K562 (cell line): ENCODE results near the gene SPINK4. TPM values are rescaled to one million over a fixed set of nuclear protein-coding genes. Genes with fewer than 3 reads are reported as not detected.

ENCODE experiments used
- DACH1 ChIP-seq: fragments of 450-650 bp; IDR thresholded peaks from 2 replicates; pipeline ENCODE4 v1.6.1; 2018; ENCODE audit not compliant: partially characterized antibody
- HDAC8 ChIP-seq: fragments of 450-650 bp; IDR thresholded peaks from 2 replicates; pipeline ENCODE4 v1.6.1; 2016; ENCODE audit warnings: mild to moderate bottlenecking, missing genetic modification characterization, moderate library complexity, missing compliant biosample characterization
- JUNB ChIP-seq: fragments of 450-650 bp; formaldehyde crosslinking; conservative IDR thresholded peaks from 2 replicates; pipeline ENCODE4 v1.4.0; 2020; ENCODE audit warnings: mild to moderate bottlenecking
- KLF10 ChIP-seq: fragments of 250-450 bp; sonication (Bioruptor Pico); IDR thresholded peaks from 2 replicates; pipeline ENCODE4 v1.6.1; 2021; ENCODE audit warnings: matching md5 sums
- POLR2H ChIP-seq: IDR thresholded peaks from 2 replicates; pipeline ENCODE4 v1.6.1; 2016; ENCODE audit warnings: missing genetic modification characterization, low read depth, mild to moderate bottlenecking, control low read depth, missing compliant biosample characterization, moderate library complexity
- POLR3A ChIP-seq: IDR thresholded peaks from 2 replicates; pipeline ENCODE4 v1.6.1; 2011; ENCODE audit warnings: borderline replicate concordance, mild to moderate bottlenecking, moderate library complexity; ENCODE audit not compliant: insufficient read length, insufficient read depth; ENCODE audit errors: extremely low read depth
- PTRF ChIP-seq: fragments of 450-650 bp; IDR thresholded peaks from 2 replicates; pipeline ENCODE4 v1.6.1; 2016; ENCODE audit warnings: mild to moderate bottlenecking, missing genetic modification characterization, missing compliant biosample characterization
- PURB ChIP-seq: sonication (generic); formaldehyde crosslinking; IDR thresholded peaks from 2 replicates; pipeline ENCODE4 v1.9.0; 2021; ENCODE audit warnings: low read depth, mild to moderate bottlenecking, missing genetic modification reagents
- PYGO2 ChIP-seq: fragments of 450-650 bp; IDR thresholded peaks from 2 replicates; pipeline ENCODE4 v1.6.1; 2016; ENCODE audit warnings: mild to moderate bottlenecking, missing genetic modification characterization, moderate library complexity, missing compliant biosample characterization
- RBM34 ChIP-seq: fragments of 200-400 bp; formaldehyde crosslinking; IDR thresholded peaks from 2 replicates; pipeline ENCODE4 v1.6.1; 2018; ENCODE audit warnings: low read length, borderline replicate concordance; ENCODE audit not compliant: insufficient read depth
- SMAD4 ChIP-seq: fragments of 250-450 bp; sonication (Bioruptor Pico); conservative IDR thresholded peaks from 2 replicates; pipeline ENCODE4 v1.8.0; 2021; ENCODE audit warnings: inconsistent platforms, mild to moderate bottlenecking, moderate library complexity
- ZNF140 ChIP-seq: fragments of 250-450 bp; sonication (Bioruptor Pico); IDR thresholded peaks from 2 replicates; pipeline ENCODE4 v1.8.0; 2021; ENCODE audit warnings: moderate library complexity, mild to moderate bottlenecking, inconsistent platforms
- ZNF57 ChIP-seq: fragments of 450-650 bp; formaldehyde crosslinking; IDR thresholded peaks from 2 replicates; pipeline ENCODE4 v1.4.0; 2020; ENCODE audit warnings: mild to moderate bottlenecking, moderate library complexity
- ZNF696 ChIP-seq: fragments of 250-450 bp; sonication (Bioruptor Pico); conservative IDR thresholded peaks from 2 replicates; pipeline ENCODE4 v1.4.0; 2020; ENCODE audit warnings: mild to moderate bottlenecking, moderate library complexity
- polyA plus RNA-seq, 8 experiments: library from polyadenylated mRNA; depleted of rRNA in 4 of 8; stranded (reverse) in 5 of 8; unstranded in 3 of 8; fragments of >200 nt; fragmentation: Nextera tagmentation in 2 of 8; fragmentation: Illumina TruSeq in 1 of 8; extraction: Ambion mirVana in 2 of 8; extraction: Trizol in 1 of 8; gene quantifications; 2 replicates each; pipeline versions ENCODE4 v1.2.1 to v1.2.3, GENCODE V29; 2011 to 2014; ENCODE audit warnings: inconsistent platforms in 1 of 8, missing spikeins in 1 of 8
- total RNA-seq, 7 experiments: library from RNA; depleted of rRNA in 6 of 7; stranded (reverse); fragments of >200 nt in 6 of 7; fragmentation: Illumina TruSeq in 2 of 7; extraction: Trizol in 2 of 7; gene quantifications; 2 replicates each; pipeline versions ENCODE4 v1.2.1 to v1.2.3, GENCODE V29; 2011 to 2021; ENCODE audit warnings: low replicate concordance in 1 of 7
- TF ChIP-seq, protein P1 (sequence below): IDR thresholded peaks from 2 replicates; pipeline ENCODE4 v1.6.1; 2011; ENCODE audit not compliant: insufficient read length; ENCODE audit errors: extremely low read depth
- TF ChIP-seq, protein P2 (sequence below): fragments of 250-450 bp; sonication (Bioruptor Pico); IDR thresholded peaks from 2 replicates; pipeline ENCODE4 v1.4.0; 2020; ENCODE audit warnings: borderline replicate concordance
- TF ChIP-seq, protein P3 (sequence below): sonication (generic); formaldehyde crosslinking; IDR thresholded peaks from 2 replicates; pipeline ENCODE4 v1.9.0; 2022; ENCODE audit warnings: mild to moderate bottlenecking, missing genetic modification reagents
- TF ChIP-seq, protein P4 (sequence below): fragments of 200-800 bp; sonication (Bioruptor generic); IDR thresholded peaks from 2 replicates; pipeline ENCODE4 v1.6.1; 2017; ENCODE audit warnings: missing genetic modification characterization, missing compliant biosample characterization

The SPINK4 gene
- total and polyA plus RNA-seq, 9 of the 15 experiments (the other 6 are each of a cell fraction or from before 2014, with no cell fraction given) = 0.74 to 5.5 (median 2.1) TPM; not detected in 2

DNA sequence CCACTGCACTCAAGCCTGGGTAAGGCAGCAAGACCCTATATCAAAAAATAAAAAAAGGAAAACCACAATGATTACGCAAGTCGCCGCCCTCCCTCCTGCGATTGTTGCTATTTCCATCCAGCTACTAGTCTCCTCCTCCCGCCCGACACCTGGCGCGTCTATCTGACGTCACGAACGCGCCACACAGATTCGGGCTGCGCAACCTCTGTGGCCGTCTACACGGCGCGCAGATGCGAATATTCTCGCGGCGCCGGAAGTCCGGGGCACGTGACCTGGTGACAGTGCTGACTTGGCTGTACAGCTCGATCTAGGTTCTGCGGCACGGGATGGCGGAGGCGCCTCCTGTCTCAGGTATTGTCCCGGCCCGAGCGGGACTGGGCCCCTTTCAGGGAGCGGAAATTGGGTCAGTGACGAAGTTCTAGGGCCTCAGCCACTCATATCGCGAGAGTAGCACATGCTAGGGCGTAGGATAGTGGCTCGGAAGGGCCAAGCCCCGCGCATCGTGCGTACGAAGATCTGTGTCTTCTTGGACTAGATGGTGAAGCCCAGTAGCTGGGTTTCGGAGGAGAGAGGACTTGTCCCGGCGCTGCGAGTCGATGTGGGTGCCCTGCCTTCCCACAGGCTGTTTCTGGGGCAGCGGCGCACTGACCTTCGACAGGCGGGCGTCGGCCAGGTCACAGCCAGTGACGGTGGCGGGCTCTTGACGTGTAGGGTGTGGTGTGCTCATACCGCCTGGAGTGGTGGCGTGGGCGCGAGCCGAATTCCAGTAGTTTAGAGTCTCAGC lies 50.5 kb downstream of the SPINK4 start, which contains the start of gene NFX1 (continued):
- TF ChIP-seq, protein P1, sequence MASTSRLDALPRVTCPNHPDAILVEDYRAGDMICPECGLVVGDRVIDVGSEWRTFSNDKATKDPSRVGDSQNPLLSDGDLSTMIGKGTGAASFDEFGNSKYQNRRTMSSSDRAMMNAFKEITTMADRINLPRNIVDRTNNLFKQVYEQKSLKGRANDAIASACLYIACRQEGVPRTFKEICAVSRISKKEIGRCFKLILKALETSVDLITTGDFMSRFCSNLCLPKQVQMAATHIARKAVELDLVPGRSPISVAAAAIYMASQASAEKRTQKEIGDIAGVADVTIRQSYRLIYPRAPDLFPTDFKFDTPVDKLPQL = no peak
- TF ChIP-seq PYGO2 (tag) (no peak), RBM34 (no peak), HDAC8 (tag) (0 out of 2 replicates have a peak, but pooled peaks have one; percentile 24), SMAD4 (CRISPR knock-in tag) (peak; percentile 49; the same call in 1 of the 2 replicates), JUNB (CRISPR knock-in tag) (no peak), ZNF57 (CRISPR knock-in tag) (no peak), PTRF (tag) (no peak), ZNF140 (no peak), DACH1 (peak; percentile 51), PURB (CRISPR knock-in tag) (no peak), POLR2H (tag) (peak; percentile 82), ZNF696 (CRISPR knock-in tag) (no peak), POLR3A (no peak), KLF10 (CRISPR knock-in tag) (no peak)
- TF ChIP-seq, protein P2, sequence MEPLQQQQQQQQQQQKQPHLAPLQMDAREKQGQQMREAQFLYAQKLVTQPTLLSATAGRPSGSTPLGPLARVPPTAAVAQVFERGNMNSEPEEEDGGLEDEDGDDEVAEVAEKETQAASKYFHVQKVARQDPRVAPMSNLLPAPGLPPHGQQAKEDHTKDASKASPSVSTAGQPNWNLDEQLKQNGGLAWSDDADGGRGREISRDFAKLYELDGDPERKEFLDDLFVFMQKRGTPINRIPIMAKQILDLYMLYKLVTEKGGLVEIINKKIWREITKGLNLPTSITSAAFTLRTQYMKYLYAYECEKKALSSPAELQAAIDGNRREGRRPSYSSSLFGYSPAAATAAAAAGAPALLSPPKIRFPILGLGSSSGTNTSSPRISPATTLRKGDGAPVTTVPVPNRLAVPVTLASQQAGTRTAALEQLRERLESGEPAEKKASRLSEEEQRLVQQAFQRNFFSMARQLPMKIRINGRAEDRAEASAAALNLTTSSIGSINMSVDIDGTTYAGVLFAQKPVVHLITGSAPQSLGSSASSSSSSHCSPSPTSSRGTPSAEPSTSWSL (CRISPR knock-in tag) = no peak
- TF ChIP-seq, protein P3, sequence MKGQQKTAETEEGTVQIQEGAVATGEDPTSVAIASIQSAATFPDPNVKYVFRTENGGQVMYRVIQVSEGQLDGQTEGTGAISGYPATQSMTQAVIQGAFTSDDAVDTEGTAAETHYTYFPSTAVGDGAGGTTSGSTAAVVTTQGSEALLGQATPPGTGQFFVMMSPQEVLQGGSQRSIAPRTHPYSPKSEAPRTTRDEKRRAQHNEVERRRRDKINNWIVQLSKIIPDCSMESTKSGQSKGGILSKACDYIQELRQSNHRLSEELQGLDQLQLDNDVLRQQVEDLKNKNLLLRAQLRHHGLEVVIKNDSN (CRISPR knock-in tag) = peak; percentile 100
- TF ChIP-seq, protein P4, sequence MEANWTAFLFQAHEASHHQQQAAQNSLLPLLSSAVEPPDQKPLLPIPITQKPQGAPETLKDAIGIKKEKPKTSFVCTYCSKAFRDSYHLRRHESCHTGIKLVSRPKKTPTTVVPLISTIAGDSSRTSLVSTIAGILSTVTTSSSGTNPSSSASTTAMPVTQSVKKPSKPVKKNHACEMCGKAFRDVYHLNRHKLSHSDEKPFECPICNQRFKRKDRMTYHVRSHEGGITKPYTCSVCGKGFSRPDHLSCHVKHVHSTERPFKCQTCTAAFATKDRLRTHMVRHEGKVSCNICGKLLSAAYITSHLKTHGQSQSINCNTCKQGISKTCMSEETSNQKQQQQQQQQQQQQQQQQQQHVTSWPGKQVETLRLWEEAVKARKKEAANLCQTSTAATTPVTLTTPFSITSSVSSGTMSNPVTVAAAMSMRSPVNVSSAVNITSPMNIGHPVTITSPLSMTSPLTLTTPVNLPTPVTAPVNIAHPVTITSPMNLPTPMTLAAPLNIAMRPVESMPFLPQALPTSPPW (CRISPR knock-in tag) = peak; percentile 80
